ENCODE measurements around the gene SRRM3.

- TF ChIP-seq CTCF (IDR thresholded peaks at IDR 0.05): no peak
- no peak for TF ChIP-seq EZH2 (IDR thresholded peaks at IDR 0.05)
Observed at GRCh38 chr7:76225951-76226350, 24.3 kb downstream of the SRRM3 start.
